Liver (tissue), 9 donors: ENCODE data around the gene TENM3. TPM values are rescaled to one million over a fixed set of nuclear protein-coding genes. Genes with fewer than 3 reads are reported as not detected.

Experiments used
- DNase-seq: peaks from one replicate; pipeline ENCODE4 v3.0.0-alpha.2; 2017; ENCODE audit warnings: low spot score
- H3K27ac ChIP-seq, 2 donors: one replicate each; pipeline ENCODE4 v1.7.0; 2013; ENCODE audit warnings: inconsistent platforms in 2 of 2, low read length in 2 of 2, control low read depth in 1 of 2, low read depth in 1 of 2, mild to moderate bottlenecking in 1 of 2
- H3K27me3 ChIP-seq, 4 donors: one replicate each; pipeline versions ENCODE4 v1.6.1 to v1.7.0; 2013; ENCODE audit warnings: low read length in 3 of 4, inconsistent platforms in 1 of 4, mild to moderate bottlenecking in 1 of 4, moderate library complexity in 1 of 4; ENCODE audit not compliant: control insufficient read depth in 4 of 4, insufficient read depth in 4 of 4
- H3K36me3 ChIP-seq, 4 donors: one replicate each; pipeline versions ENCODE4 v1.6.1 to v1.7.0; 2013; ENCODE audit warnings: low read length in 3 of 4, mild to moderate bottlenecking in 3 of 4, low read depth in 1 of 4, moderate library complexity in 1 of 4; ENCODE audit not compliant: control insufficient read depth in 4 of 4, insufficient read depth in 3 of 4
- H3K4me1 ChIP-seq, 4 donors: one replicate each; pipeline versions ENCODE4 v1.6.1 to v1.7.0; 2013; ENCODE audit warnings: low read length in 3 of 4, mild to moderate bottlenecking in 3 of 4, moderate library complexity in 1 of 4; ENCODE audit not compliant: control insufficient read depth in 4 of 4, insufficient read depth in 4 of 4
- H3K4me3 ChIP-seq, 3 donors: one replicate each; pipeline versions ENCODE4 v1.6.1 to v1.7.0; 2013; ENCODE audit warnings: low read length in 3 of 3, control low read depth in 1 of 3, low read depth in 1 of 3, mild to moderate bottlenecking in 1 of 3
- H3K9ac ChIP-seq, 2 donors: one replicate each; pipeline ENCODE4 v1.7.0; 2013; ENCODE audit warnings: low read length in 2 of 2, mild to moderate bottlenecking in 2 of 2, moderate library complexity in 2 of 2, control low read depth in 1 of 2, low read depth in 1 of 2
- H3K9me3 ChIP-seq, 4 donors: one replicate each; pipeline versions ENCODE4 v1.6.1 to v1.7.0; 2013; ENCODE audit warnings: low read length in 3 of 4; ENCODE audit not compliant: control insufficient read depth in 4 of 4
- CTCF ChIP-seq: fragments of 150-350 bp; IDR thresholded peaks from 2 replicates; pipeline ENCODE4 v1.5.1; 2017; ENCODE audit warnings: improper control_type of control experiment, low read depth, low read length; ENCODE audit not compliant: missing input control
- EGR1 ChIP-seq, 2 donors: IDR thresholded peaks; 2 replicates each; pipeline ENCODE4 v1.6.1; 2016 to 2018; ENCODE audit warnings: antibody characterized with exemption in 2 of 2, low read depth in 2 of 2
- FOXA1 ChIP-seq: IDR thresholded peaks from 2 replicates; pipeline ENCODE4 v1.6.1; 2016; ENCODE audit warnings: antibody characterized with exemption
- HNF4A ChIP-seq, 2 donors: conservative IDR thresholded peaks; 2 replicates each; pipeline ENCODE4 v1.6.1; 2016; ENCODE audit warnings: antibody characterized with exemption in 2 of 2, mild to moderate bottlenecking in 2 of 2
- HNF4G ChIP-seq: IDR thresholded peaks from 2 replicates; pipeline ENCODE4 v1.6.1; 2016; ENCODE audit warnings: antibody characterized with exemption
- JUND ChIP-seq, 2 donors: IDR thresholded peaks; 2 replicates each; pipeline ENCODE4 v1.6.1; 2016; ENCODE audit warnings: antibody characterized with exemption in 2 of 2
- NR2F2 ChIP-seq: IDR thresholded peaks from 2 replicates; pipeline ENCODE4 v1.6.1; 2016; ENCODE audit warnings: antibody characterized with exemption
- REST ChIP-seq: IDR thresholded peaks from 2 replicates; pipeline ENCODE4 v1.6.1; 2016; ENCODE audit warnings: antibody characterized with exemption, mild to moderate bottlenecking
- RXRA ChIP-seq, 2 donors: IDR thresholded peaks; 2 replicates each; pipeline ENCODE4 v1.6.1; 2017 to 2018; ENCODE audit warnings: antibody characterized with exemption in 2 of 2, mild to moderate bottlenecking in 1 of 2
- SP1 ChIP-seq: IDR thresholded peaks from 2 replicates; pipeline ENCODE4 v1.6.1; 2018; ENCODE audit warnings: antibody characterized with exemption, mild to moderate bottlenecking
- YY1 ChIP-seq: IDR thresholded peaks from 2 replicates; pipeline ENCODE4 v1.6.1; 2016; ENCODE audit warnings: antibody characterized with exemption, mild to moderate bottlenecking
- whole genome bisulfite sequencing: extraction: QIAGEN DNeasy Blood & Tissue Kit; methylation state at CpG from one replicate; pipeline ENCODE4 v1.1.7; 2013; 5-methylcytosine and 5-hydroxymethylcytosine counted together
- polyA plus RNA-seq, 2 donors: library from polyadenylated mRNA; stranded (reverse) in 1 of 2; unstranded in 1 of 2; fragments of 200-250 nt in 1 of 2; fragments of >200 nt in 1 of 2; fragmentation: Nextera tagmentation in 1 of 2; extraction: Ambion mirVana in 1 of 2; gene quantifications; one replicate each; pipeline versions ENCODE4 v1.2.1 to v1.2.3, GENCODE V29; 2013 to 2015
- total RNA-seq, 2 donors: library from RNA; depleted of rRNA; stranded (reverse); fragments of >200 nt; gene quantifications; one replicate each; pipeline ENCODE4 v1.2.3, GENCODE V29; 2014
- donor health status: healthy.
- donor health status: healthy.
- donor health status: healthy.
- donor health status: healthy.
- donor health status: healthy.

The TENM3 gene
- total and polyA plus RNA-seq, 4 donors, result 0.32 to 16.8 (median 0.70) TPM

- H3K4me3 ChIP-seq, result no peak overlapping the region
- no peaks in the 10 kb centered on the region for H3K36me3 ChIP-seq
- H3K4me1 ChIP-seq, result no peaks in the 10 kb centered on the region
- no peaks in the 10 kb centered on the region for H3K27me3 ChIP-seq
- no peak overlapping the region for H3K27ac ChIP-seq
- DNase-seq, result no peak
- H3K9ac ChIP-seq, result no peak overlapping the region
- TF ChIP-seq JUND (IDR thresholded peaks at IDR 0.05) (no peak), CTCF (no peak), HNF4G (no peak), EGR1 (IDR thresholded peaks at IDR 0.05; ENCODE audit: low read depth in 2 of 2) (no peak), YY1 (no peak), SP1 (no peak)
- no peaks in the 10 kb centered on the region for H3K9me3 ChIP-seq
- 93% methylated on average over 5 of the region's 5 CpGs for WGBS
These were observed 261.3 kb downstream of the TENM3 start for GRCh38 chr4:182504463-182504862.

GRCh38 chr4:182507805-182508204, 264.6 kb downstream of the TENM3 start:
- H3K9me3 ChIP-seq, result no peaks in the 10 kb centered on the region
- no peak for DNase-seq
- H3K27ac ChIP-seq, result no peak overlapping the region
- no peaks in the 10 kb centered on the region for H3K4me1 ChIP-seq
- H3K4me3 ChIP-seq, result no peak overlapping the region
- 64% methylated on average over 3 of the region's 3 CpGs for WGBS
- no peak for TF ChIP-seq NR2F2
- TF ChIP-seq RXRA (IDR thresholded peaks at IDR 0.05), result no peak
- no peak for TF ChIP-seq HNF4A (conservative IDR thresholded peaks at IDR 0.05)
- TF ChIP-seq FOXA1, result no peak
- H3K27me3 ChIP-seq, result no peaks in the 10 kb centered on the region
- H3K36me3 ChIP-seq, result no peaks in the 10 kb centered on the region
- no peak overlapping the region for H3K9ac ChIP-seq

- no peaks in the 10 kb centered on the region for H3K36me3 ChIP-seq
- 88% methylated on average over 2 of the region's 2 CpGs for WGBS
- no peak overlapping the region for H3K27ac ChIP-seq
- H3K27me3 ChIP-seq, result no peaks in the 10 kb centered on the region
- no peak for TF ChIP-seq RXRA (IDR thresholded peaks at IDR 0.05)
- TF ChIP-seq NR2F2, result no peak
- no peak for TF ChIP-seq REST
- no peak for DNase-seq
- no peaks in the 10 kb centered on the region for H3K9me3 ChIP-seq
- no peaks in the 10 kb centered on the region for H3K4me1 ChIP-seq
- no peak overlapping the region for H3K9ac ChIP-seq
- no peak overlapping the region for H3K4me3 ChIP-seq
These were observed 267.6 kb downstream of the TENM3 start for GRCh38 chr4:182510836-182511235.
